SK-N-SH treated with all-trans-retinoic acid at 6 μM for 48 hours (cell line): ENCODE data around the gene EFNB2.

Experiments used
- ATAC-seq: fragments of 200-7000 bp; cut with Tn5 transposase; 3 replicates; pipeline ENCODE4 v1.9.1; 2020; ENCODE audit warnings: mild to moderate bottlenecking, moderate library complexity
- ARNTL ChIP-seq: fragments of 450-650 bp; formaldehyde crosslinking; IDR thresholded peaks from 2 replicates; pipeline ENCODE4 v1.5.0; 2020; ENCODE audit warnings: low read depth, mild to moderate bottlenecking, moderate library complexity, borderline replicate concordance
- BACH2 ChIP-seq: fragments of 250-450 bp; sonication (Bioruptor Pico); IDR thresholded peaks from 2 replicates; pipeline ENCODE4 v1.9.0; 2021; ENCODE audit warnings: mild to moderate bottlenecking, borderline replicate concordance
- CREB5 ChIP-seq: fragments of 250-450 bp; sonication (Bioruptor Pico); IDR thresholded peaks from 2 replicates; pipeline ENCODE4 v1.5.1; 2020; ENCODE audit warnings: low read depth, mild to moderate bottlenecking, moderate library complexity
- CSDC2 ChIP-seq: fragments of 250-450 bp; sonication (Bioruptor Pico); IDR thresholded peaks from 2 replicates; pipeline ENCODE4 v1.5.0; 2020; ENCODE audit warnings: mild to moderate bottlenecking, moderate library complexity
- ESRRG ChIP-seq: fragments of 250-450 bp; sonication (Bioruptor Pico); IDR thresholded peaks from 2 replicates; pipeline ENCODE4 v1.6.1; 2021; ENCODE audit warnings: mild to moderate bottlenecking
- GLIS3 ChIP-seq: fragments of 250-450 bp; sonication (Bioruptor Pico); IDR thresholded peaks from 2 replicates; pipeline ENCODE4 v1.5.0; 2020; ENCODE audit warnings: mild to moderate bottlenecking, moderate library complexity
- OSR1 ChIP-seq: fragments of 250-450 bp; sonication (Bioruptor Pico); IDR thresholded peaks from 2 replicates; pipeline ENCODE4 v1.8.0; 2022; ENCODE audit warnings: moderate library complexity, mild to moderate bottlenecking, inconsistent platforms
- PATZ1 ChIP-seq: fragments of 250-450 bp; sonication (Bioruptor Pico); IDR thresholded peaks from 2 replicates; pipeline ENCODE4 v1.8.0; 2020; ENCODE audit warnings: mild to moderate bottlenecking, moderate library complexity, borderline replicate concordance
- PPARA ChIP-seq: fragments of 250-450 bp; sonication (Bioruptor Pico); IDR thresholded peaks from 2 replicates; pipeline ENCODE4 v1.5.0; 2020; ENCODE audit warnings: mild to moderate bottlenecking, borderline replicate concordance
- RARB ChIP-seq: fragments of 250-450 bp; sonication (Bioruptor Pico); IDR thresholded peaks from 2 replicates; pipeline ENCODE4 v1.8.0; 2021; ENCODE audit warnings: mild to moderate bottlenecking, moderate library complexity
- SNAI2 ChIP-seq: fragments of 250-450 bp; sonication (Bioruptor Pico); IDR thresholded peaks from 2 replicates; pipeline ENCODE4 v1.5.0; 2020; ENCODE audit warnings: mild to moderate bottlenecking, moderate library complexity
- TCF4 ChIP-seq: fragments of 250-450 bp; sonication (Bioruptor Pico); IDR thresholded peaks from 2 replicates; pipeline ENCODE4 v1.8.0; 2021; ENCODE audit warnings: mild to moderate bottlenecking, moderate library complexity, borderline replicate concordance
- TOX ChIP-seq: fragments of 250-450 bp; sonication (Bioruptor Pico); IDR thresholded peaks from 2 replicates; pipeline ENCODE4 v1.8.0; 2021; ENCODE audit warnings: mild to moderate bottlenecking, moderate library complexity, borderline replicate concordance
- TSHZ2 ChIP-seq: fragments of 250-450 bp; sonication (Bioruptor Pico); IDR thresholded peaks from 2 replicates; pipeline ENCODE4 v1.5.0; 2020; ENCODE audit warnings: mild to moderate bottlenecking, moderate library complexity
- ZC3H10 ChIP-seq: fragments of 250-450 bp; sonication (Bioruptor Pico); IDR thresholded peaks from 2 replicates; pipeline ENCODE4 v1.5.1; 2021; ENCODE audit warnings: mild to moderate bottlenecking, moderate library complexity
- ZFP3 ChIP-seq: fragments of 250-450 bp; sonication (Bioruptor Pico); IDR thresholded peaks from 2 replicates; pipeline ENCODE4 v1.5.0; 2020; ENCODE audit warnings: mild to moderate bottlenecking, moderate library complexity
- ZFP30 ChIP-seq: fragments of 450-650 bp; formaldehyde crosslinking; IDR thresholded peaks from 2 replicates; pipeline ENCODE4 v1.5.0; 2022; ENCODE audit warnings: mild to moderate bottlenecking, moderate library complexity
- ZNF565 ChIP-seq: fragments of 450-650 bp; formaldehyde crosslinking; conservative IDR thresholded peaks from 2 replicates; pipeline ENCODE4 v1.5.0; 2020; ENCODE audit warnings: low read depth, mild to moderate bottlenecking, moderate library complexity
- ZNF70 ChIP-seq: fragments of 450-650 bp; formaldehyde crosslinking; IDR thresholded peaks from 2 replicates; pipeline ENCODE4 v1.5.0; 2020; ENCODE audit warnings: mild to moderate bottlenecking, moderate library complexity
- TF ChIP-seq, protein P1 (sequence below): fragments of 250-450 bp; sonication (Bioruptor Pico); IDR thresholded peaks from 2 replicates; pipeline ENCODE4 v1.8.0; 2021; ENCODE audit warnings: low read depth, mild to moderate bottlenecking, moderate library complexity, borderline replicate concordance
- TF ChIP-seq, protein P2 (sequence below): fragments of 250-450 bp; sonication (Bioruptor Pico); IDR thresholded peaks from 2 replicates; pipeline ENCODE4 v1.5.1; 2021; ENCODE audit warnings: mild to moderate bottlenecking, moderate library complexity

The EFNB2 gene

GRCh38 chr13:106532111-106532929 lies 3.1 kb downstream of the EFNB2 start:
- ATAC-seq = no peak
- TF ChIP-seq TSHZ2 (CRISPR knock-in tag) (no peak), SNAI2 (CRISPR knock-in tag) (no peak), OSR1 (CRISPR knock-in tag) (no peak), CREB5 (no peak), ZFP3 (no peak), ZFP30 (CRISPR knock-in tag) (no peak), GLIS3 (CRISPR knock-in tag) (no peak), ZNF70 (CRISPR knock-in tag) (no peak), ARNTL (CRISPR knock-in tag) (no peak), CSDC2 (CRISPR knock-in tag) (no peak), RARB (CRISPR knock-in tag) (no peak), ZNF565 (CRISPR knock-in tag) (no peak), BACH2 (no peak), ZC3H10 (CRISPR knock-in tag) (no peak), ESRRG (CRISPR knock-in tag) (no peak), TOX (CRISPR knock-in tag) (no peak)
- TF ChIP-seq, protein P1, sequence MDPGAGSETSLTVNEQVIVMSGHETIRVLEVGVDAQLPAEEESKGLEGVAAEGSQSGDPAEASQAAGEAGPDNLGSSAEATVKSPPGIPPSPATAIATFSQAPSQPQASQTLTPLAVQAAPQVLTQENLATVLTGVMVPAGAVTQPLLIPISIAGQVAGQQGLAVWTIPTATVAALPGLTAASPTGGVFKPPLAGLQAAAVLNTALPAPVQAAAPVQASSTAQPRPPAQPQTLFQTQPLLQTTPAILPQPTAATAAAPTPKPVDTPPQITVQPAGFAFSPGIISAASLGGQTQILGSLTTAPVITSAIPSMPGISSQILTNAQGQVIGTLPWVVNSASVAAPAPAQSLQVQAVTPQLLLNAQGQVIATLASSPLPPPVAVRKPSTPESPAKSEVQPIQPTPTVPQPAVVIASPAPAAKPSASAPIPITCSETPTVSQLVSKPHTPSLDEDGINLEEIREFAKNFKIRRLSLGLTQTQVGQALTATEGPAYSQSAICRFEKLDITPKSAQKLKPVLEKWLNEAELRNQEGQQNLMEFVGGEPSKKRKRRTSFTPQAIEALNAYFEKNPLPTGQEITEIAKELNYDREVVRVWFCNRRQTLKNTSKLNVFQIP (CRISPR knock-in tag) = no peak
- TF ChIP-seq, protein P2, sequence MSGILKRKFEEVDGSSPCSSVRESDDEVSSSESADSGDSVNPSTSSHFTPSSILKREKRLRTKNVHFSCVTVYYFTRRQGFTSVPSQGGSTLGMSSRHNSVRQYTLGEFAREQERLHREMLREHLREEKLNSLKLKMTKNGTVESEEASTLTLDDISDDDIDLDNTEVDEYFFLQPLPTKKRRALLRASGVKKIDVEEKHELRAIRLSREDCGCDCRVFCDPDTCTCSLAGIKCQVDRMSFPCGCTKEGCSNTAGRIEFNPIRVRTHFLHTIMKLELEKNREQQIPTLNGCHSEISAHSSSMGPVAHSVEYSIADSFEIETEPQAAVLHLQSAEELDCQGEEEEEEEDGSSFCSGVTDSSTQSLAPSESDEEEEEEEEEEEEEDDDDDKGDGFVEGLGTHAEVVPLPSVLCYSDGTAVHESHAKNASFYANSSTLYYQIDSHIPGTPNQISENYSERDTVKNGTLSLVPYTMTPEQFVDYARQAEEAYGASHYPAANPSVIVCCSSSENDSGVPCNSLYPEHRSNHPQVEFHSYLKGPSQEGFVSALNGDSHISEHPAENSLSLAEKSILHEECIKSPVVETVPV (CRISPR knock-in tag) = no peak

GRCh38 chr13:106530980-106531481 lies 4.4 kb downstream of the EFNB2 start:
- ATAC-seq = no peak
- TF ChIP-seq, protein P1 (CRISPR knock-in tag) = no peak
- no peak for TF ChIP-seq ZC3H10 (CRISPR knock-in tag)
- TF ChIP-seq PATZ1 (CRISPR knock-in tag) = no peak
- no peak for TF ChIP-seq TCF4
- TF ChIP-seq TSHZ2 (CRISPR knock-in tag) = no peak
- TF ChIP-seq OSR1 (CRISPR knock-in tag) = no peak
- TF ChIP-seq PPARA (CRISPR knock-in tag) = no peak
